Fibroblast of skin of back (primary cell): ENCODE data around the gene UGT2B10.

Source experiments
- DNase-seq: peaks from one replicate; pipeline ENCODE4 v3.0.0-alpha.2; 2013

UGT2B10 gene

DNA sequence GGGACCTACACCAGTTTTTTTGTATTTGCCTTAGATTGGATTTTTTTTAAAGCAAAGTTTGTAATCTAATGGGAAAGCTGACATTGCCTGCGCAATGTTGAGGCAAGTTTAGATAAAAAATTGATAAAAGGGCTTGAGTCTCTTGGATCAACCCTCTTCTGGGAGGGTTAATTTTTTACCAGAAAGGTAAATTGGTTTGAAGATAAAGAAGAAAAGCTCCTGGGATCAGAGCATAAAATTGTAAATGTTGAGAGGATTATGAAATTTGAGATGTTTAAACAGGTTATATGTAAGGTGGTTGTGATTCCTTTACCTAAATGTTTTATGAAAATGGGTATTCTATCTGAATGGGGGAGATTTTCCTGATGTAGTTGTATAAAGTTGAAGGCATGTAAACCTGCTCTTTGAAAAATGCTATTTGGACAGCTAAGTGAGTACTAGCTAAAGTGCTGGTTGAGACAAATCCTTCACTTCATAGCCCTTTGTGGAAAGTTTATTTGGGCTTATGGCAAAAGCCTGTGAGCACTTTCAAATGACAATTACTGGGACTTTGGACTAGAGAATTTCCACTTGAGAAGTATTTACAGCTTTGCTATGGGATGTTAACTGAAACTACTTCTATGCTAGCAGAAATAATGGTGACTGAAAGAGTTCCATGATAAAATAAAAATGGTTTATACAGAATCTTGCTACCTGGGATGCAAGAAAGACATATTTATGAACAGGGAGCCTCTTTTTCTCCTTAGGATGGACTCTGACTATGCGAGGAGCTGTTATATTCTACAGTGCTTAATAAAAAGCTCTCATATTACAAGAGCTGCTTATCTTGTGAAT lies 56.2 kb downstream of the UGT2B10 start:
- no peak for DNase-seq

DNA sequence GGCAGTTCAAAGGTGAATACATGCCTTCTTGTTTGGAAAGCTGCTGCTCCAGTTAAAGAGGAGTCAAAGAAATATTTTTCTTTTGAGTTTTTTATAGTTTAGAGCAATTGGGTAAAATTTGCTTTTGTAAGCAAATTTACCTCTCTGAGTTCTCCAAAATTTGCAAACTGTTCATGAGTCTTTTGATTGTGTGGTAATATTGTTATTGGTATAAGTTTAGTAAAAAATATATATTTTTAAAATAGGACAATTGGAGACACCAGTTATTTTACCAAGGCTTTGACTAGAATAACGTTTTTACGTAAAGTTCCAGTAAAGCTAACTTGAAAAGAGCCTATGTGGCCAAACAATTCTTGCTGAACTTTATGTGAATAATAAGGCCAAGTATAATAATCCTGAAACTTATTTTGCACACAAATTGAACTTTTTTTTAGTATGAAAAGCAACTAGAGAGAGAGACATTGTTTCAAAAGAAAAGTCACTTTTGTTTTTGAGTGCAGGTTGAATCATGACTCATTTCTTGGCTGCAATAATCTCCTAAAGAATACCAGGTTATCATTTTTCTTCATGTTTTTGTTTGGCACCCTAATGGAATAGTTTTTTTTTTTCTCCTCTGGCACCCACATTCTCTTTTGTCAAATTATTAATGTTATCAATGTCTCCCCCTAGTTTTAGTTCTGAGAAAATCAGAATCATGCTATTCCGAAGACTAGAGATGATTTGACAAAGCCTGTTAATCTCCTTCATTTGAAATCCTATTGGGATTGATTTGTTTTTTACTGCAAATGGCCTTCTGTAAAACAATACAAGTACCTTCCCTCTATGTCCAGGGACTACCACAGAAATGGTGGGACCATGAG lies 57.1 kb downstream of the UGT2B10 start:
- DNase-seq: no peak

DNA sequence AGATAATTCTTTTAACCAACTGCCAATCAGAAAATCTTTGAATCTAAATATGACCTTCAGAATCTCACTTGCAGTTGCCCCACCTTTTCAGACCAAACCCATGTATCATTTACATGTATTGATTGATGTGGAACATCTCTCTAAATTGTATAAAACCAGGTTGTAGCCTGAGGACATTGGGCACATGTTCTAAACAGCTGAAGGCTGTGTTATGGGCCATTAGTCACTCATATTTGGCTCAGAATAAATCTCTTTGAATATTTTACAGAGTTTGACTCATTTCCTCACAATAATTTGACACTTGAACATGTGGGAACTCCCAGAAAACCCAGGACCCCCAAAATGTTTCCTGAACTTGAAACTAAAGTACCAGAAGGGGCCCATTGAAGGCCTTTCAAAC lies 58.7 kb downstream of the UGT2B10 start:
- DNase-seq: no peak

DNA sequence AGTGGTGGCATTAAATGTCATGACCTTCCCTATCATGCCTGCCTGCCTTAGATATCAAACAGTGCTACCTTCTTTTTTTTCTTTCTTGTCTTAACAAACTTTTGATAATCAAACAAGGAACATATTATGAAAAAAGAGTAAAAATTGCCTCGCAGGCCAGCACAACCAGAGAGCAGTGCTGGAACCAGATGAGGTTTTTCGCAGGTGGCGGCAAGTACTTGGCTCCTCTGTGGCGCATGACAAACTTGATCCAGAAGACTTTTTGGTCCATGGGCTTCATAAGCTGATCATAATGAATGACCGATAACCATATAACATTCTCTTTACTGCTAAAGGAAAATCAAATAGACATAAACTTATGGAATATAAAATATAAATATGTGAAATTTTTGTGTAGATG lies 61.8 kb downstream of the UGT2B10 start:
- DNase-seq: no peak

DNA sequence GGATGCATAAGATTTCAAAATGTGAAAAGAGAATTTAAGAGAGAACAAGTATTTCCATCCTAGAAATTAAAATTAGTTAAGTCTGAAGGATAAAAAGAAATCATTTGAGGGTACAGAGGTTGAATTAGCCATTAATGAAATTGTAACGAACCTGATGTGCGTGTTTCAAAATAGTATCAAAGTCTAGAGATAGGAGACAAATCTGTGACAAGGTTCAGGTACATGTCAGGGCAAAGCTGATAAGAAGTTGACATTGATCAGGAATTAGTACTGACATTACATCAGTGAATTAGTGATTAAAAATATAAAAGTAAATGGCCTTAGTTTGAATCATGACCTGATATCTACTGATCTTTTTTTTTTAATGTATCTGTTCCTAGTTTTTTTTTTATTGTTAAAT lies 62.3 kb downstream of the UGT2B10 start:
- no peak for DNase-seq
